ENCODE data around the gene RAB20.

Gene RAB20

DNA sequence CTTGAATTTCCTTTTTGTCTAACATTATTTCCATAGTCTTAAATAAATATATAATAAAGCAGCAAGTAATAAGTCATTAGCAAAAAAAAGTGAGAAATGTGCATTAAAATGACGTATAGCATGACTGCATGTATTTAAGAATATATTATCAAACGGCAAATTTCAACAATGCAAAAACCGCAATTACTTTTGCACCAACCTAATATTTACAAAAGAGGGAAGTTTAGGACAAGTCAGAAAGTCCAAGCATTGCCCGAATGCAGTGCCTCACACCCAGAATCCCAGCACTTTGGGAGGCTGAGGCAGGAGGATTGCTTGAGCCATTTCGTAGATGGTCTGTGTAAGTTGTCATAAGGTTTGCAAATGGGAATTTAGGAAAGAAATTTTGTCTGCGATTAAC lies 43.6 kb upstream of the RAB20 start:
- H4K20me1 ChIP-seq (ENCODE audit: insufficient read depth, low read length, poor library complexity, severe bottlenecking), result no peaks in the 10 kb centered on the region
- H3K4me3 ChIP-seq (ENCODE audit: low read length, poor library complexity, severe bottlenecking), result no peak overlapping the region
- H3K36me3 ChIP-seq (ENCODE audit: insufficient read depth, low read length), result no peaks in the 10 kb centered on the region
- no peak overlapping the region for H3K4me2 ChIP-seq (ENCODE audit: low read depth, low read length, poor library complexity, severe bottlenecking)
- no peaks in the 10 kb centered on the region for H3K9me2 ChIP-seq (replicated peaks; ENCODE audit: low read depth, low read length)
- H3F3A ChIP-seq (ENCODE audit: low read depth), result no peaks in the 10 kb centered on the region
- no peaks in the 10 kb centered on the region for H3K79me2 ChIP-seq (ENCODE audit: insufficient read depth, low read length)
- H3K4me1 ChIP-seq (ENCODE audit: insufficient read depth, low read length, poor library complexity, severe bottlenecking), result no peaks in the 10 kb centered on the region
- no peak overlapping the region for H2AFZ ChIP-seq (ENCODE audit: low read length)
- H3K27me3 ChIP-seq (ENCODE audit: insufficient read depth, low read length, poor library complexity, severe bottlenecking), result no peaks in the 10 kb centered on the region
- H3K9ac ChIP-seq (ENCODE audit: low read depth, low read length, poor library complexity, severe bottlenecking), result no peak overlapping the region
- TF ChIP-seq EZH2phosphoT487 (IDR thresholded peaks at IDR 0.05; ENCODE audit: borderline replicate concordance), result no peak
- TF ChIP-seq, protein P1, sequence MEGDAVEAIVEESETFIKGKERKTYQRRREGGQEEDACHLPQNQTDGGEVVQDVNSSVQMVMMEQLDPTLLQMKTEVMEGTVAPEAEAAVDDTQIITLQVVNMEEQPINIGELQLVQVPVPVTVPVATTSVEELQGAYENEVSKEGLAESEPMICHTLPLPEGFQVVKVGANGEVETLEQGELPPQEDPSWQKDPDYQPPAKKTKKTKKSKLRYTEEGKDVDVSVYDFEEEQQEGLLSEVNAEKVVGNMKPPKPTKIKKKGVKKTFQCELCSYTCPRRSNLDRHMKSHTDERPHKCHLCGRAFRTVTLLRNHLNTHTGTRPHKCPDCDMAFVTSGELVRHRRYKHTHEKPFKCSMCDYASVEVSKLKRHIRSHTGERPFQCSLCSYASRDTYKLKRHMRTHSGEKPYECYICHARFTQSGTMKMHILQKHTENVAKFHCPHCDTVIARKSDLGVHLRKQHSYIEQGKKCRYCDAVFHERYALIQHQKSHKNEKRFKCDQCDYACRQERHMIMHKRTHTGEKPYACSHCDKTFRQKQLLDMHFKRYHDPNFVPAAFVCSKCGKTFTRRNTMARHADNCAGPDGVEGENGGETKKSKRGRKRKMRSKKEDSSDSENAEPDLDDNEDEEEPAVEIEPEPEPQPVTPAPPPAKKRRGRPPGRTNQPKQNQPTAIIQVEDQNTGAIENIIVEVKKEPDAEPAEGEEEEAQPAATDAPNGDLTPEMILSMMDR (conservative IDR thresholded peaks at IDR 0.05; ENCODE audit: low read length), result no peak
- H3K9me3 ChIP-seq (ENCODE audit: insufficient read depth, low read depth, low read length), result no peaks in the 10 kb centered on the region

DNA sequence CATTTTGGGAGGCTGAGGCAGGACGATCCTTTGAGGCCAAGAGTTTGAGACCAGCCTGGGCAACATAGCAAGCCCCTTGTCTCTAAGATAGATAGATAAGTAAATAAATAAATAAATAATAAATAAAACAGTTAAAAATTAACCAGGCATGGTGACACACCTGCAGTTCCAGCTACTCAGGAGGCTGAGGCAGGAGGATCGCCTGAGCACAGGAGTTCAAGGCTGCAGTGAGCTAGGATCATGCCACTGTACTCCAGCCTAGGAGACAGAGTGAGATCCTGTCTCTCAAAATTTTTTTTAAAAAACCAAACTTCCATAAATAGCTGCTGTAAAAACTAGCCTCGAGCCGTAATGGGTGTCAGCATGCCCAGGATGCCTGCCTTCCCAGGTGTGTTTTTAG lies 39.5 kb upstream of the RAB20 start:
- Histone ChIP-seq H3K36me3 (ENCODE audit: insufficient read depth, low read length) (no peaks in the 10 kb centered on the region), H3K4me1 (ENCODE audit: insufficient read depth, low read length, poor library complexity, severe bottlenecking) (no peaks in the 10 kb centered on the region), H3K9me2 (replicated peaks; ENCODE audit: low read depth, low read length) (no peaks in the 10 kb centered on the region), H4K20me1 (ENCODE audit: insufficient read depth, low read length, poor library complexity, severe bottlenecking) (no peaks in the 10 kb centered on the region), H2AFZ (ENCODE audit: low read length) (no peak overlapping the region), H3K4me3 (ENCODE audit: low read length, poor library complexity, severe bottlenecking) (no peak overlapping the region), H3F3A (ENCODE audit: low read depth) (no peaks in the 10 kb centered on the region), H3K27me3 (ENCODE audit: insufficient read depth, low read length, poor library complexity, severe bottlenecking) (no peaks in the 10 kb centered on the region), H3K79me2 (ENCODE audit: insufficient read depth, low read length) (no peaks in the 10 kb centered on the region), H3K4me2 (ENCODE audit: low read depth, low read length, poor library complexity, severe bottlenecking) (no peak overlapping the region), H3K9me3 (ENCODE audit: insufficient read depth, low read depth, low read length) (no peaks in the 10 kb centered on the region), H3K9ac (ENCODE audit: low read depth, low read length, poor library complexity, severe bottlenecking) (no peak overlapping the region)
- TF ChIP-seq, protein P1 (conservative IDR thresholded peaks at IDR 0.05; ENCODE audit: low read length), result no peak
- no peak for TF ChIP-seq EZH2phosphoT487 (IDR thresholded peaks at IDR 0.05; ENCODE audit: borderline replicate concordance)

DNA sequence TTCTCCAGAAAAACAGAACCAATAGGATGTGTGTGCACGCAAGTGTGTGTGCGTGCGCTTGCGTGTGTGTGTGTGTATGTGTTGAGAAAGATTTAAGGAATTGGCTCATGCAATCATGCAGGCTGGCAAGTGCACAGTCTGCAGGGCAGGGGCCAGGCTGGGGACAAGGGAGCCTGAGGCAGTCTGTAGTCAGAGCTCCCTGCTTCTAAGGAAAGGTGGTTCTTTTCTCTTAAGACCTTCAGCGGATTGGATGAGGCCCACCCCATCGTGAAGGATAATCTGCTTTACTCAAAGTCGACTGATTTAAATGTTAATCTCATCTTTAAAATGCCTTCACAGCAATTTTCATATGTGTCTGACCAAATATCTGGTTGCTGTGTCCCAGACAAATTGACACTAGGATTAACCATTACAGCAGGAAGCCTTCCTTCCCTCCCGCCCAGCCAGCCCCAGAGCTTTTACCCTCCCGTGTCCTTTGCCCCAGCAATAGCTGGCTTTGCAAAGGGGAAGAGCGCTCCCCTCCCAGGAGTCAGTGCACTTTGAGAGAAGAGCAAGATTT lies 38.8 kb upstream of the RAB20 start:
- TF ChIP-seq, protein P1 (conservative IDR thresholded peaks at IDR 0.05; ENCODE audit: low read length), result no peak
- no peak for TF ChIP-seq EZH2phosphoT487 (IDR thresholded peaks at IDR 0.05; ENCODE audit: borderline replicate concordance)
- H4K20me1 ChIP-seq (ENCODE audit: insufficient read depth, low read length, poor library complexity, severe bottlenecking), result no peaks in the 10 kb centered on the region
- H3K79me2 ChIP-seq (ENCODE audit: insufficient read depth, low read length), result no peaks in the 10 kb centered on the region
- H3K9me2 ChIP-seq (replicated peaks; ENCODE audit: low read depth, low read length), result no peaks in the 10 kb centered on the region
- H3K4me1 ChIP-seq (ENCODE audit: insufficient read depth, low read length, poor library complexity, severe bottlenecking), result no peaks in the 10 kb centered on the region
- H3K4me2 ChIP-seq (ENCODE audit: low read depth, low read length, poor library complexity, severe bottlenecking), result no peak overlapping the region
- no peaks in the 10 kb centered on the region for H3F3A ChIP-seq (ENCODE audit: low read depth)
- no peak overlapping the region for H2AFZ ChIP-seq (ENCODE audit: low read length)
- no peaks in the 10 kb centered on the region for H3K27me3 ChIP-seq (ENCODE audit: insufficient read depth, low read length, poor library complexity, severe bottlenecking)
- no peaks in the 10 kb centered on the region for H3K9me3 ChIP-seq (ENCODE audit: insufficient read depth, low read depth, low read length)
- H3K4me3 ChIP-seq (ENCODE audit: low read length, poor library complexity, severe bottlenecking), result no peak overlapping the region
- no peak overlapping the region for H3K9ac ChIP-seq (ENCODE audit: low read depth, low read length, poor library complexity, severe bottlenecking)
- no peaks in the 10 kb centered on the region for H3K36me3 ChIP-seq (ENCODE audit: insufficient read depth, low read length)
